Endothelial cell (in vitro differentiated cells): ENCODE measurements around the gene GRHL1. TPM values are rescaled to one million over a fixed set of nuclear protein-coding genes. Genes with fewer than 3 reads are reported as not detected.

Experiments used
- DNase-seq: peaks from one replicate; pipeline ENCODE4 v3.0.0; 2021; ENCODE audit warnings: low spot score
- H3K27ac Mint-ChIP-seq: one replicate; pipeline ENCODE4 v1.8.0; 2021; ENCODE audit warnings: mixed read lengths, inconsistent platforms; ENCODE audit not compliant: unreplicated experiment
- H3K27me3 Mint-ChIP-seq: one replicate; pipeline ENCODE4 v1.8.0; 2021; ENCODE audit warnings: mild to moderate bottlenecking, moderate library complexity, mixed read lengths, inconsistent platforms; ENCODE audit not compliant: unreplicated experiment
- H3K36me3 Mint-ChIP-seq: one replicate; pipeline ENCODE4 v1.8.0; 2021; ENCODE audit warnings: mild to moderate bottlenecking, low read depth, mixed read lengths, inconsistent platforms; ENCODE audit not compliant: unreplicated experiment
- H3K4me1 Mint-ChIP-seq: one replicate; pipeline ENCODE4 v1.8.0; 2021; ENCODE audit warnings: mild to moderate bottlenecking, mixed read lengths, inconsistent platforms; ENCODE audit not compliant: unreplicated experiment
- H3K4me3 Mint-ChIP-seq: one replicate; pipeline ENCODE4 v1.8.0; 2021; ENCODE audit warnings: mild to moderate bottlenecking, mixed read lengths, inconsistent platforms; ENCODE audit not compliant: unreplicated experiment
- H3K9me3 Mint-ChIP-seq: one replicate; pipeline ENCODE4 v1.8.0; 2021; ENCODE audit warnings: mixed read lengths, inconsistent platforms; ENCODE audit not compliant: unreplicated experiment
- total RNA-seq: library from RNA; stranded (reverse); fragmentation: NEBNext Ultra II Directional; extraction: Animal tissue kit (Norgen Biotek cat#: 25700); gene quantifications from one replicate; pipeline ENCODE4 v1.2.1, GENCODE V29; 2021; ENCODE audit not compliant: unreplicated experiment
- TF ChIP-seq, protein P1 (sequence below): fragments of 200-600 bp; sonication (generic); IDR thresholded peaks from one replicate; pipeline ENCODE4 v1.5.0; 2021; ENCODE audit warnings: antibody characterized with exemption; ENCODE audit not compliant: unreplicated experiment

GRHL1 gene
- total RNA-seq, 1 donor from 2014 or later: 1.7 TPM

- Mint-ChIP-seq H3K9me3 (no peaks in the 10 kb centered on the region), H3K4me1 (peaks cover 4% of the 10 kb centered on the region), H3K36me3 (peaks cover 5% of the 10 kb centered on the region), H3K4me3 (no peak overlapping the region), H3K27ac (no peak overlapping the region), H3K27me3 (peaks cover 5% of the 10 kb centered on the region)
- TF ChIP-seq, protein P1, sequence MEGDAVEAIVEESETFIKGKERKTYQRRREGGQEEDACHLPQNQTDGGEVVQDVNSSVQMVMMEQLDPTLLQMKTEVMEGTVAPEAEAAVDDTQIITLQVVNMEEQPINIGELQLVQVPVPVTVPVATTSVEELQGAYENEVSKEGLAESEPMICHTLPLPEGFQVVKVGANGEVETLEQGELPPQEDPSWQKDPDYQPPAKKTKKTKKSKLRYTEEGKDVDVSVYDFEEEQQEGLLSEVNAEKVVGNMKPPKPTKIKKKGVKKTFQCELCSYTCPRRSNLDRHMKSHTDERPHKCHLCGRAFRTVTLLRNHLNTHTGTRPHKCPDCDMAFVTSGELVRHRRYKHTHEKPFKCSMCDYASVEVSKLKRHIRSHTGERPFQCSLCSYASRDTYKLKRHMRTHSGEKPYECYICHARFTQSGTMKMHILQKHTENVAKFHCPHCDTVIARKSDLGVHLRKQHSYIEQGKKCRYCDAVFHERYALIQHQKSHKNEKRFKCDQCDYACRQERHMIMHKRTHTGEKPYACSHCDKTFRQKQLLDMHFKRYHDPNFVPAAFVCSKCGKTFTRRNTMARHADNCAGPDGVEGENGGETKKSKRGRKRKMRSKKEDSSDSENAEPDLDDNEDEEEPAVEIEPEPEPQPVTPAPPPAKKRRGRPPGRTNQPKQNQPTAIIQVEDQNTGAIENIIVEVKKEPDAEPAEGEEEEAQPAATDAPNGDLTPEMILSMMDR: no peak
- DNase-seq: no peak
These were observed 71.0 kb downstream of the GRHL1 start for GRCh38 chr2:10022445-10022844.

DNA sequence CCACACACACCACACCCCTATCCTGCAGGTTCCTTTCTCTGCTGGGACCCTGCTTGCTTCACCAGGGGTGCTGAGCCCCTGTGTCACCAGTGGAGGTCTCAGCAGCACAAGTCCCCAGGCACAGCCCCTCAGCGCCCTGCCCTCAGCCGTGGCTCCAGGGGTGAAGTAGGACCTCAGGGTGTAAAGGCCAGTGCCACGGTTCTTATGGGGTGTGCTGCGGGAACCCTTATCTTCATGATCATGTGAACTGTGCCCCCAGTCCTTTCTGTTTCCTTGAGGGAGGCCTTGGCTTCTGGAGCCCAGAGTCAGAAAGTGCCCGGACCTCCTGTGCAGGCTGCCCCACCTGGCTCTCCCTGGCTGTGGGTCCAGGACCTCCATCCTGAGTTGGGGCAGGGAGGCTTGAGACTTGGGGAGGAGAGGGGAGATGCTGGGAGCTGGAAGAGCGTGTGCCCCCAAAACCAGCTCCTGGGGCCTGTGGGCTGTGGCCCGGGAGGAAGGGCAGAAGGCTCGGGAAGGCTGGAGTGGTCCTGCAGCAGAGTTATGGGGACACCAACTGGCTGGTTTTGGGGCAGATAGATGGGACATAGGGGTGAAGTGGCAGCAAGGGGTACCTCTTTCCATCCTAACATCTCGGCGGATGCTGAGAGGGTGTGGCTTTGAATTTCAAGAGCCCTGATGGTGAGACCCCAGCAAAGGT is 71.6 kb downstream of the GRHL1 start:
- TF ChIP-seq, protein P1: no peak
- H3K9me3 Mint-ChIP-seq: no peaks in the 10 kb centered on the region
- no peak overlapping the region for H3K4me3 Mint-ChIP-seq
- H3K27me3 Mint-ChIP-seq: peaks cover 5% of the 10 kb centered on the region
- DNase-seq: no peak
- peaks cover 4% of the 10 kb centered on the region for H3K4me1 Mint-ChIP-seq
- peaks cover 5% of the 10 kb centered on the region for H3K36me3 Mint-ChIP-seq
- H3K27ac Mint-ChIP-seq: no peak overlapping the region

GRCh38 chr2:10026940-10027569 is 75.6 kb downstream of the GRHL1 start:
- peaks cover 5% of the 10 kb centered on the region for H3K36me3 Mint-ChIP-seq
- H3K27ac Mint-ChIP-seq: no peak overlapping the region
- H3K9me3 Mint-ChIP-seq: no peaks in the 10 kb centered on the region
- H3K4me1 Mint-ChIP-seq: peaks cover 6% of the 10 kb centered on the region
- TF ChIP-seq, protein P1: no peak
- H3K4me3 Mint-ChIP-seq: no peak overlapping the region
- no peak for DNase-seq
- H3K27me3 Mint-ChIP-seq: peaks cover 6% of the 10 kb centered on the region

DNA sequence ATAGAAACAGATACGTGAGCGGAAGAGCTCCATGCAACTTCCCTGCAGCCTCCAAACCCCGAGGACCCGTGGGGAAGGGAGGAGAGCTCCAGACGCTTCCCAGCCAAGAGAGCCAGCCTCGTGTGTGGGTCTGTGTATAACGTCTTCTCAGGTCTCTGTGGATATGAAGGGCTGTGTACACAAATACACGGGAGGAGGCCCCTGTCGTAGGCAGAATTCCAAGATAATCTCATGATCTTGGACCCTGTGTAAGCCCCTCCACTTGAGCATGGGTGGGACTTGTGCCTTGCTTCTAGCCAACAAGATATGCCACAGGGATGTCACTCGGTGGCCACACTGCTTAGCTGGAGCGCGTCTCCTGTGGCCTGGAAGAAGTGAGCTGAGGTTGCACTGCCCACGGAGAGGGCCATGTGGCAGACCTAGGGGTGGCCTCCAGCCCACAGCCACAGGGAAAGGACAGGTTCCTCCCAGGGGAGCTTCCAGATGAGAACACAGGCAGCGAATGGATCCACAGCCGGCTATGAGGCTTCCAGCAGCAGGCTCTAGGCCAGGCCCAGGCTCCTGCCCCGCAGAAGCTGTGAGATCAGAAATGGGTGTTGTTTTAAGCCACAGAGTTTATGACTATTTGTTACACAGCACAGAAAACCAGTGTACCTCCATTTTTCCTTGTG is 76.3 kb downstream of the GRHL1 start:
- Mint-ChIP-seq H3K27ac (no peak overlapping the region), H3K9me3 (no peaks in the 10 kb centered on the region), H3K27me3 (peaks cover 8% of the 10 kb centered on the region), H3K4me1 (peaks cover 6% of the 10 kb centered on the region), H3K4me3 (no peak overlapping the region), H3K36me3 (peaks cover 5% of the 10 kb centered on the region)
- DNase-seq: no peak
- TF ChIP-seq, protein P1: no peak
